H1 (cell line): ENCODE measurements around the gene KDM6A. TPM values are rescaled to one million over a fixed set of nuclear protein-coding genes. Genes with fewer than 3 reads are reported as not detected.

Experiments
- CTCF ChIA-PET: fragments of 300-600 bp; sonication (Branson Sonifier 250); formaldehyde crosslinking; loops from one replicate; lab custom pipeline; 2021; ENCODE audit not compliant: partially characterized antibody; lab: Charles Lee
- POLR2A ChIA-PET: fragments of 300-600 bp; sonication (Branson Sonifier 250); formaldehyde crosslinking; loops from one replicate; lab custom pipeline; 2021; ENCODE audit warnings: inconsistent platforms; ENCODE audit not compliant: partially characterized antibody; lab: Charles Lee
- DNase-seq, 2 experiments: peaks; one replicate each; pipeline versions ENCODE4 v3.0.0 to v3.0.0-alpha.2; 2010 to 2022; ENCODE audit warnings: low spot score in 2 of 2, low read depth in 1 of 2, mixed read lengths in 1 of 2
- FAIRE-seq: peaks from 2 replicates; lab custom pipeline; 2011; peaks lifted over from hg19 to GRCh38; lab: Jason Lieb, UNC
- H2AFZ ChIP-seq: 2 replicates; pipeline ENCODE4 v1.8.1; 2012; ENCODE audit warnings: low read length, inconsistent platforms
- H2AK5ac ChIP-seq: 2 replicates; pipeline ENCODE4 v1.6.1; 2013; ENCODE audit warnings: low read depth, low read length
- H2BK120ac ChIP-seq: replicated peaks from 2 replicates; pipeline ENCODE3; 2013; ENCODE audit warnings: low read depth, low read length, inconsistent platforms
- H2BK12ac ChIP-seq: 2 replicates; pipeline ENCODE4 v1.6.1; 2013; ENCODE audit warnings: low read depth, low read length
- H2BK15ac ChIP-seq: 2 replicates; pipeline ENCODE4 v1.6.1; 2013; ENCODE audit warnings: low read length
- H2BK20ac ChIP-seq: 2 replicates; pipeline ENCODE4 v1.6.1; 2013; ENCODE audit warnings: low read length
- H2BK5ac ChIP-seq: 2 replicates; pipeline ENCODE4 v1.6.1; 2013; ENCODE audit warnings: low read depth, low read length
- H3K14ac ChIP-seq: 2 replicates; pipeline ENCODE4 v1.6.1; 2013; ENCODE audit warnings: inconsistent platforms; ENCODE audit not compliant: insufficient read length
- H3K18ac ChIP-seq: 2 replicates; pipeline ENCODE4 v1.6.1; 2013; ENCODE audit warnings: low read length; ENCODE audit errors: extremely low read depth
- H3K23ac ChIP-seq: 2 replicates; pipeline ENCODE4 v1.6.1; 2013; ENCODE audit warnings: inconsistent platforms; ENCODE audit not compliant: insufficient read length
- H3K23me2 ChIP-seq: 2 replicates; pipeline ENCODE4 v1.6.1; 2013; ENCODE audit warnings: low read depth, low read length
- H3K27ac ChIP-seq: 2 replicates; pipeline ENCODE4 v1.6.1; 2011; ENCODE audit warnings: low read depth, low read length, inconsistent platforms
- H3K27me3 ChIP-seq, 4 experiments: replicated peaks in 1 of 4; 1 replicate in 1 of 4; 2 replicates in 3 of 4; pipeline versions ENCODE4 v1.6.1 to v1.8.1; 2011 to 2013; ENCODE audit warnings: low read length in 3 of 4, mild to moderate bottlenecking in 3 of 4, inconsistent platforms in 2 of 4, mixed read lengths in 2 of 4, moderate library complexity in 1 of 4; ENCODE audit not compliant: control insufficient read depth in 3 of 4, insufficient read depth in 3 of 4; ENCODE audit errors: extremely low read depth in 1 of 4
- H3K36me3 ChIP-seq, 4 experiments: 2 replicates each; pipeline versions ENCODE4 v1.6.1 to v1.8.1; 2011 to 2013; ENCODE audit warnings: mild to moderate bottlenecking in 4 of 4, low read length in 3 of 4, moderate library complexity in 2 of 4, control low read depth in 1 of 4, inconsistent platforms in 1 of 4; ENCODE audit not compliant: insufficient read depth in 4 of 4, control insufficient read depth in 2 of 4
- H3K4ac ChIP-seq: replicated peaks from 2 replicates; pipeline ENCODE3; 2013; ENCODE audit warnings: low read length, low read depth, mixed read lengths, inconsistent platforms; ENCODE audit not compliant: insufficient read length
- H3K4me1 ChIP-seq, 4 experiments: replicated peaks in 1 of 4; 1 replicate in 1 of 4; 2 replicates in 3 of 4; pipeline versions ENCODE4 v1.6.1 to v1.8.1; 2011 to 2013; ENCODE audit warnings: low read length in 3 of 4, inconsistent platforms in 2 of 4, mixed read lengths in 1 of 4; ENCODE audit not compliant: insufficient read depth in 4 of 4, control insufficient read depth in 3 of 4
- H3K4me2 ChIP-seq, 2 experiments: 2 replicates each; pipeline versions ENCODE4 v1.6.1 to v1.8.1; 2011 to 2013; ENCODE audit warnings: low read depth in 2 of 2, low read length in 2 of 2, control low read depth in 1 of 2, inconsistent platforms in 1 of 2, mild to moderate bottlenecking in 1 of 2; ENCODE audit not compliant: insufficient read depth in 1 of 2
- H3K4me3 ChIP-seq, 4 experiments: fragments of 200-600, 300-600 bp in 1 of 4; sonication (generic), shearing (Covaris generic), sonication (Bioruptor Twin) in 1 of 4; 2 replicates each; pipeline versions ENCODE4 v1.5.1 to v1.8.1; 2011 to 2016; ENCODE audit warnings: low read length in 4 of 4, low read depth in 3 of 4, control low read depth in 2 of 4, inconsistent platforms in 2 of 4, mild to moderate bottlenecking in 2 of 4, mixed read lengths in 1 of 4, moderate library complexity in 1 of 4; ENCODE audit not compliant: insufficient read depth in 2 of 4; ENCODE audit errors: extremely low read depth in 1 of 4
- H3K56ac ChIP-seq: replicated peaks from 2 replicates; pipeline ENCODE3; 2013; ENCODE audit warnings: low read depth, mild to moderate bottlenecking, mixed read lengths, low read length, inconsistent platforms; ENCODE audit not compliant: insufficient read length
- H3K79me1 ChIP-seq: 2 replicates; pipeline ENCODE4 v1.6.1; 2013; ENCODE audit warnings: low read depth, low read length, control low read depth
- H3K79me2 ChIP-seq, 2 experiments: 2 replicates each; pipeline versions ENCODE4 v1.6.1 to v1.8.1; 2012 to 2013; ENCODE audit warnings: low read length in 2 of 2, mild to moderate bottlenecking in 2 of 2, inconsistent platforms in 1 of 2; ENCODE audit not compliant: insufficient read depth in 2 of 2, control insufficient read depth in 1 of 2
- H3K9ac ChIP-seq, 4 experiments: replicated peaks in 1 of 4; 1 replicate in 1 of 4; 2 replicates in 3 of 4; pipeline versions ENCODE4 v1.6.1 to v1.8.1; 2011 to 2013; ENCODE audit warnings: low read depth in 3 of 4, low read length in 3 of 4, control low read depth in 2 of 4, mild to moderate bottlenecking in 2 of 4, moderate library complexity in 2 of 4, inconsistent platforms in 1 of 4; ENCODE audit errors: extremely low read depth in 1 of 4
- H3K9me3 ChIP-seq, 2 experiments: 2 replicates each; pipeline versions ENCODE4 v1.6.1 to v1.8.1; 2012 to 2013; ENCODE audit warnings: mild to moderate bottlenecking in 2 of 2, moderate library complexity in 2 of 2, control low read depth in 1 of 2, inconsistent platforms in 1 of 2, low read depth in 1 of 2, low read length in 1 of 2, mixed read lengths in 1 of 2; ENCODE audit not compliant: insufficient read depth in 2 of 2
- H4K20me1 ChIP-seq, 2 experiments: replicated peaks in 1 of 2; 2 replicates each; pipeline versions ENCODE3 to v1.8.1; 2011 to 2013; ENCODE audit warnings: inconsistent platforms in 2 of 2, low read length in 2 of 2, mild to moderate bottlenecking in 1 of 2; ENCODE audit not compliant: insufficient read depth in 2 of 2, control insufficient read depth in 1 of 2
- H4K5ac ChIP-seq: 2 replicates; pipeline ENCODE4 v1.6.1; 2013; ENCODE audit warnings: low read length, low read depth, mixed read lengths, inconsistent platforms; ENCODE audit not compliant: insufficient read length
- H4K8ac ChIP-seq: 2 replicates; pipeline ENCODE4 v1.8.0; 2013; ENCODE audit warnings: mild to moderate bottlenecking, moderate library complexity, low read length, inconsistent platforms; ENCODE audit not compliant: insufficient read depth; ENCODE audit errors: extremely low read depth
- H4K91ac ChIP-seq: replicated peaks from 2 replicates; pipeline ENCODE3; 2013; ENCODE audit warnings: low read length, mixed read lengths, inconsistent platforms; ENCODE audit not compliant: insufficient read length
- BRCA1 ChIP-seq: IDR thresholded peaks from 2 replicates; pipeline ENCODE4 v1.6.1; 2012; ENCODE audit warnings: low read depth, low read length, improper control_type of control experiment
- CTBP2 ChIP-seq: IDR thresholded peaks from 2 replicates; pipeline ENCODE4 v1.7.0; 2011; ENCODE audit warnings: borderline replicate concordance, mild to moderate bottlenecking, moderate library complexity, mixed read lengths, low read length; ENCODE audit not compliant: insufficient read depth, insufficient read length
- CTCF ChIP-seq, 3 experiments: IDR thresholded peaks; 1 replicate in 2 of 3; 2 replicates in 1 of 3; pipeline versions ENCODE4 v1.5.1 to v1.6.1; 2011; ENCODE audit warnings: low read length in 3 of 3, mild to moderate bottlenecking in 3 of 3, inconsistent platforms in 2 of 3, low read depth in 1 of 3, moderate library complexity in 1 of 3; ENCODE audit not compliant: insufficient read depth in 1 of 3; ENCODE audit errors: control extremely low read depth in 1 of 3
- EZH2 ChIP-seq: fragments of 200-600 bp; sonication (generic); IDR thresholded peaks from 2 replicates; pipeline ENCODE4 v1.7.1; 2012; ENCODE audit warnings: low read depth, mild to moderate bottlenecking, moderate library complexity, low read length, inconsistent platforms; ENCODE audit not compliant: severe bottlenecking
- FOSL1 ChIP-seq: IDR thresholded peaks from 2 replicates; pipeline ENCODE4 v1.6.1; 2011; ENCODE audit warnings: mild to moderate bottlenecking, low read depth, low read length, moderate library complexity; ENCODE audit not compliant: insufficient read depth
- JUND ChIP-seq: IDR thresholded peaks from 2 replicates; pipeline ENCODE4 v1.6.1; 2011; ENCODE audit warnings: mild to moderate bottlenecking, improper control_type of control experiment, low read length
- KDM5A ChIP-seq: fragments of 200-600 bp; IDR thresholded peaks from 2 replicates; pipeline ENCODE4 v1.7.1; 2012; ENCODE audit warnings: mild to moderate bottlenecking, low read length, inconsistent platforms, mixed read lengths
- NANOG ChIP-seq: IDR thresholded peaks from 2 replicates; pipeline ENCODE4 v1.6.1; 2011; ENCODE audit warnings: low read length, low read depth, mild to moderate bottlenecking, inconsistent platforms; ENCODE audit not compliant: insufficient read depth, poor library complexity, severe bottlenecking
- POLR2AphosphoS5 ChIP-seq: IDR thresholded peaks from 2 replicates; pipeline ENCODE4 v1.6.1; 2011; ENCODE audit warnings: low read depth, low read length
- SIX5 ChIP-seq: IDR thresholded peaks from 2 replicates; pipeline ENCODE4 v1.6.1; 2011; ENCODE audit warnings: mild to moderate bottlenecking, low read depth, low read length
- SP4 ChIP-seq: IDR thresholded peaks from 2 replicates; pipeline ENCODE4 v1.6.1; 2012; ENCODE audit warnings: low read length, inconsistent platforms
- TAF7 ChIP-seq: optimal IDR thresholded peaks from 2 replicates; pipeline ENCODE3; 2011; ENCODE audit warnings: low read depth, mild to moderate bottlenecking, inconsistent platforms, low read length, moderate library complexity, borderline replicate concordance
- WGBS, 2 experiments: shearing (Covaris generic) in 1 of 2; methylation state at CpG; one replicate each; pipeline versions ENCODE4 v1.1.6 to v1.1.7; 2013 to 2015; ENCODE audit warnings: low lambda C conversion rate in 2 of 2, mixed read lengths in 2 of 2, inconsistent platforms in 1 of 2, low coverage in 1 of 2, missing lambda C conversion rate in 1 of 2; ENCODE audit not compliant: insufficient replicate concordance in 2 of 2, insufficient coverage in 1 of 2, insufficient read length in 1 of 2; ENCODE audit errors: extremely low coverage in 1 of 2, missing lambda C conversion rate in 1 of 2; 5-methylcytosine and 5-hydroxymethylcytosine counted together
- polyA plus RNA-seq, 7 experiments: library from polyadenylated mRNA; depleted of rRNA in 3 of 7; stranded (reverse) in 5 of 7; unstranded in 2 of 7; fragments of >200 nt in 5 of 7; fragments of 200-250 nt in 2 of 7; gene quantifications; 1 replicate in 5 of 7; 2 replicates in 1 of 7; 4 replicates in 1 of 7; pipeline versions ENCODE4 v1.2.1 to v1.2.3, GENCODE V29; 2011 to 2013; ENCODE audit warnings: missing spikeins in 2 of 7, mixed read lengths in 2 of 7
- total RNA-seq: library from RNA; stranded (reverse); fragmentation: NEBNext Ultra II Directional; extraction: Animal tissue kit (Norgen Biotek cat#: 25700); gene quantifications from 2 replicates; pipeline ENCODE4 v1.2.1, GENCODE V29; 2021

The KDM6A gene
- total and polyA plus RNA-seq, 2 of the 8 experiments (the other 6 are each of a cell fraction or from before 2014, with no cell fraction given) = 43.5 to 58.4 TPM

- peaks cover 0 to 63% of the 10 kb centered on the region in 2 experiments; a peak in 2 of 4 replicates for H3K79me2 ChIP-seq
- CTCF ChIA-PET = interaction anchor here (1.1 kb wide), 1 partner anchor 8 kb away, joined by 3 read pairs; no protein-coding TSS in a partner anchor
- FAIRE-seq = no peak
- TF ChIP-seq NANOG (no peak), TAF7 (no peak), KDM5A (no peak), JUND (no peak), POLR2AphosphoS5 (no peak), SP4 (no peak), BRCA1 (no peak), CTBP2 (no peak), CTCF (IDR thresholded peaks at IDR 0.05; ENCODE audit: control extremely low read depth in 1 of 3, insufficient read depth in 1 of 3, low read depth in 1 of 3, low read length in 3 of 3) (no peak), SIX5 (no peak), FOSL1 (no peak), EZH2 (no peak)
Observed at GRCh38 chrX:45068569-45068968, 195.6 kb downstream of the KDM6A start.

More at GRCh38 chrX:45068569-45068968, 195.6 kb downstream of the KDM6A start:
- Histone ChIP-seq H3K9me3 (no peaks in the 10 kb centered on the region), H3K9ac (no peak overlapping the region), H3K4me2 (no peak overlapping the region), H3K23me2 (no peaks in the 10 kb centered on the region), H2BK12ac (no peak overlapping the region), H3K14ac (no peak overlapping the region), H2BK15ac (no peak overlapping the region), H2BK20ac (no peak overlapping the region), H4K91ac (no peak overlapping the region), H3K56ac (no peak overlapping the region), H3K27ac (no peak overlapping the region), H3K4ac (no peak overlapping the region), H4K5ac (no peak overlapping the region), H3K23ac (no peak overlapping the region), H4K20me1 (peaks cover under 1 to 3% of the 10 kb centered on the region in 2 experiments), H2BK5ac (no peak overlapping the region), H4K8ac (no peak overlapping the region), H2BK120ac (no peak overlapping the region), H3K79me1 (no peaks in the 10 kb centered on the region), H3K27me3 (no peaks in the 10 kb centered on the region), H3K18ac (no peak overlapping the region), H3K4me3 (no peak overlapping the region), H2AK5ac (no peak overlapping the region), H2AFZ (no peak overlapping the region), H3K36me3 (peaks cover 6 to 54% (median 23%) of the 10 kb centered on the region in 4 experiments; a peak in 7 of 8 replicates), H3K4me1 (no peaks in the 10 kb centered on the region)
- 88% methylated on average over 2 of the region's 4 CpGs; no CpG with 5 or more reads in 1 of the 2 experiments for WGBS, 2 experiments
- POLR2A ChIA-PET = no interaction called here
- DNase-seq = no peak
